Fibroblast of lung (primary cell): Measurements from ENCODE around the gene BFSP2. TPM values are rescaled to one million over a fixed set of nuclear protein-coding genes. Genes with fewer than 3 reads are reported as not detected.

Source experiments
- DNase-seq, 2 donors: peaks; one replicate each; pipeline versions ENCODE4 v3.0.0 to v3.0.0-alpha.2; 2010; ENCODE audit warnings: low read depth in 2 of 2
- H2AFZ ChIP-seq: 2 replicates; pipeline ENCODE4 v1.5.1; 2012; ENCODE audit warnings: low read length, control low read depth, inconsistent platforms
- H3K27ac ChIP-seq: 2 replicates; pipeline ENCODE4 v1.5.1; 2011; ENCODE audit warnings: low read length, control low read depth; ENCODE audit not compliant: insufficient read depth
- H3K27me3 ChIP-seq: 2 replicates; pipeline ENCODE4 v1.5.1; 2011; ENCODE audit warnings: mild to moderate bottlenecking, low read length; ENCODE audit not compliant: control insufficient read depth, insufficient read depth
- H3K36me3 ChIP-seq: 2 replicates; pipeline ENCODE4 v1.5.1; 2011; ENCODE audit warnings: low read length; ENCODE audit not compliant: control insufficient read depth, insufficient read depth
- H3K4me1 ChIP-seq: 2 replicates; pipeline ENCODE4 v1.5.1; 2011; ENCODE audit warnings: low read length; ENCODE audit not compliant: control insufficient read depth, insufficient read depth; ENCODE audit errors: extremely low read depth
- H3K4me2 ChIP-seq: 2 replicates; pipeline ENCODE4 v1.5.1; 2011; ENCODE audit warnings: low read length, control low read depth; ENCODE audit not compliant: insufficient read depth; ENCODE audit errors: extremely low read depth
- H3K4me3 ChIP-seq, 4 experiments: fragments of 200-600 bp in 1 of 4; sonication (generic) in 1 of 4; replicated peaks in 1 of 4; 2 replicates each; pipeline ENCODE4 v1.5.1; 2011 to 2016; ENCODE audit warnings: low read length in 4 of 4, low read depth in 3 of 4, mild to moderate bottlenecking in 3 of 4, control low read depth in 2 of 4, inconsistent platforms in 1 of 4, mixed read lengths in 1 of 4; ENCODE audit not compliant: insufficient read depth in 1 of 4; ENCODE audit errors: control extremely low read depth in 1 of 4
- H3K79me2 ChIP-seq: 2 replicates; pipeline ENCODE4 v1.5.1; 2012; ENCODE audit warnings: mild to moderate bottlenecking, low read length, inconsistent platforms; ENCODE audit not compliant: control insufficient read depth, insufficient read depth
- H3K9ac ChIP-seq: 2 replicates; pipeline ENCODE4 v1.5.1; 2011; ENCODE audit warnings: mild to moderate bottlenecking, low read length, control low read depth; ENCODE audit not compliant: insufficient read depth
- H3K9me3 ChIP-seq: 2 replicates; pipeline ENCODE4 v1.5.1; 2012; ENCODE audit warnings: low read depth, low read length; ENCODE audit not compliant: control insufficient read depth, insufficient read depth
- H4K20me1 ChIP-seq: 2 replicates; pipeline ENCODE4 v1.5.1; 2011; ENCODE audit warnings: low read length; ENCODE audit not compliant: control insufficient read depth, insufficient read depth; ENCODE audit errors: extremely low read depth
- CTCF ChIP-seq, 2 donors: IDR thresholded peaks in 1 of 2; conservative IDR thresholded peaks in 1 of 2; 1 replicate in 1 of 2; 2 replicates in 1 of 2; pipeline ENCODE4 v1.5.1; 2011 to 2012; ENCODE audit warnings: low read length in 2 of 2, control low read depth in 1 of 2, inconsistent platforms in 1 of 2, low read depth in 1 of 2, mild to moderate bottlenecking in 1 of 2
- EZH2 ChIP-seq: IDR thresholded peaks from 2 replicates; pipeline ENCODE4 v1.5.1; 2012; ENCODE audit warnings: low read length, control low read depth, mild to moderate bottlenecking; ENCODE audit errors: missing control alignments
- polyA plus RNA-seq, 2 donors: library from polyadenylated mRNA; depleted of rRNA in 1 of 2; stranded (reverse) in 1 of 2; unstranded in 1 of 2; fragments of >200 nt; gene quantifications; 2 replicates each; pipeline ENCODE4 v1.2.1, GENCODE V29; 2011 to 2012; ENCODE audit warnings: missing spikeins in 1 of 2
- total RNA-seq: library from RNA; depleted of rRNA; stranded (reverse); fragments of >200 nt; gene quantifications from 2 replicates; pipeline ENCODE4 v1.2.1, GENCODE V29; 2014

BFSP2 gene
- total and polyA plus RNA-seq, 2 donors (not counting 1 experiment from before 2014, with no cell fraction given), result not detected

GRCh38 chr3:133379926-133380325, 19.9 kb upstream of the BFSP2 start:
- TF ChIP-seq CTCF (conservative IDR thresholded peaks at IDR 0.05 in 1 of 2, IDR thresholded peaks at IDR 0.05 in 1 of 2; ENCODE audit: low read depth in 1 of 2, low read length in 2 of 2), result no peak
- no peak for TF ChIP-seq EZH2
- DNase-seq, result no peak
- Histone ChIP-seq H2AFZ (no peak overlapping the region), H3K4me2 (no peak overlapping the region), H3K9ac (no peak overlapping the region), H3K9me3 (no peaks in the 10 kb centered on the region), H3K27me3 (no peaks in the 10 kb centered on the region), H4K20me1 (no peaks in the 10 kb centered on the region), H3K36me3 (no peaks in the 10 kb centered on the region), H3K4me1 (no peaks in the 10 kb centered on the region), H3K27ac (no peak overlapping the region), H3K79me2 (no peaks in the 10 kb centered on the region), H3K4me3 (no peak overlapping the region)

GRCh38 chr3:133380481-133381225, 19.2 kb upstream of the BFSP2 start:
- H3K9me3 ChIP-seq, result no peaks in the 10 kb centered on the region
- H3K27me3 ChIP-seq, result no peaks in the 10 kb centered on the region
- no peaks in the 10 kb centered on the region for H3K79me2 ChIP-seq
- H2AFZ ChIP-seq, result no peak overlapping the region
- no peak overlapping the region for H3K4me2 ChIP-seq
- DNase-seq, result no peak
- H3K4me3 ChIP-seq, result no peak overlapping the region
- H3K4me1 ChIP-seq, result no peaks in the 10 kb centered on the region
- no peak overlapping the region for H3K9ac ChIP-seq
- no peaks in the 10 kb centered on the region for H4K20me1 ChIP-seq
- no peaks in the 10 kb centered on the region for H3K36me3 ChIP-seq
- H3K27ac ChIP-seq, result no peak overlapping the region
- no peak for TF ChIP-seq CTCF (conservative IDR thresholded peaks at IDR 0.05 in 1 of 2, IDR thresholded peaks at IDR 0.05 in 1 of 2; ENCODE audit: low read depth in 1 of 2, low read length in 2 of 2)
- no peak for TF ChIP-seq EZH2

GRCh38 chr3:133381346-133382109, 18.3 kb upstream of the BFSP2 start:
- H3K79me2 ChIP-seq, result no peaks in the 10 kb centered on the region
- TF ChIP-seq EZH2, result no peak
- TF ChIP-seq CTCF (conservative IDR thresholded peaks at IDR 0.05 in 1 of 2, IDR thresholded peaks at IDR 0.05 in 1 of 2; ENCODE audit: low read depth in 1 of 2, low read length in 2 of 2), result no peak
- no peak overlapping the region for H3K4me3 ChIP-seq
- H4K20me1 ChIP-seq, result no peaks in the 10 kb centered on the region
- no peaks in the 10 kb centered on the region for H3K27me3 ChIP-seq
- no peak overlapping the region for H3K27ac ChIP-seq
- no peak overlapping the region for H2AFZ ChIP-seq
- DNase-seq, result no peak
- no peaks in the 10 kb centered on the region for H3K4me1 ChIP-seq
- H3K4me2 ChIP-seq, result no peak overlapping the region
- H3K36me3 ChIP-seq, result no peaks in the 10 kb centered on the region
- H3K9me3 ChIP-seq, result no peaks in the 10 kb centered on the region
- H3K9ac ChIP-seq, result no peak overlapping the region
